Activated CD8-positive, alpha-beta memory T cell treated with anti-CD3 and anti-CD28 coated beads, Interleukin-2, amount 50 U/mL, for 1 hour (primary cell): ENCODE measurements around the gene PHYH.
"Not testable (repeated sequence)": the region's sequence is repeated elsewhere in the genome, so short reads cannot be mapped to it uniquely, and the experiment has no call there.

Experiments
- DNase-seq: peaks from one replicate; pipeline ENCODE4 v3.0.0-alpha.2; 2020; ENCODE audit errors: extremely low read depth

The PHYH gene

DNA sequence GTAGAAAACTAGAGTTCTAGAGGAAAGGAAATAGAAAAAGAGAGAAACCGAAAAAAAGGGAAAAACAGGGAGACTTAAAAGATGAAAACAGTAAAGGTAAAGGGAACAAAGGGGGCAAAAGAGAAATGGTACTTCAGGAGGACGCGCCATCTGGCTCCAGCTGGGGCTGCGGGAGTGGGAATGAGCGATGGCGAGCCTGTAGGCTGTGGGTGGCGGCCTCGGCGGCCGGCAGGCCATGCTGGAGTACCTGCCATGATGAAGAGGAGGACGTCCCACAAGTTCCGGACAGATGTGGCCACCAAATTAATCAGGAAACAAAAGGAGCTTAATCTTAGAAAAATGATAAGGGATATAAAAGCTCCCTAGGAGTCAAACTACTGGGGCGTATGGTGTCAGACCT, 21.7 kb upstream of the PHYH start:
- DNase-seq = no peak

DNA sequence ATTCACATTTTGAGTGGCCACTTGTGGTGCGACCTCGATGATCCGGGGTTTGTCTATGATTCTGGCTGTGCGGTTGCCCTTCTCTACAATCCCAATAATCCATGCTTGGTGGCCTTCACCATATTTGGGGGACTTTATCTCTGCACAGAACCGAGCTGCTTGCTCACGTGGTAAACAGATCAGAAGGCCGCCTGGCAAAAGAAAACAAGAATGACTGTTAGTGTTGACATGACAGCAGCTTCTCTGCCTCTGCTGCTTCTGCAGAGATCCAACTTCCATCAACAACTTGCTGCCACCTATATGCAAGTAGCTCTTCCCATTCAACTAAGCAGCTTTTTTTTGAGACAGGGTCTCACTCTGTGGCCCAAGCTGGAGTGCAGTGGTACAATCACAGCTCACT, 19.3 kb upstream of the PHYH start:
- DNase-seq = no peak

DNA sequence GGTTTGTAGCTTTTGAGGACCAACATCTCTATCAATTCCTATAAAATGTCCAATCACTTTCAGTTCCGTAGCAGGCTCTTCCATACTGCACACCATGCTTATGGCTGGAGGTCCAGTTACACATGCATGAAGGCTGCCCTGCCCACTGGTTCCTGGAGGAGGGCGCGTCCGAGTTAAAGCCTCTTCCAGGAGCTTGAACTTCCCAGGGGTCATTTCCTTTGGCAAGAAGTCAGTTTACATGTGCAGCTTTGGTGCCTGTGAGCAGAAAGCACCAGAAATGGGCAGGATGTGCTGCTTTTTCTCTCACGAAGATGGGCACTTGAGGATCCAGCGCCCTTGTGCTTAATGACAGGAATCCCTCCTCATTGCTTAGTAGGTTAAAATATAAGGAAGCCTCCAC, 17.6 kb upstream of the PHYH start:
- DNase-seq = no peak

DNA sequence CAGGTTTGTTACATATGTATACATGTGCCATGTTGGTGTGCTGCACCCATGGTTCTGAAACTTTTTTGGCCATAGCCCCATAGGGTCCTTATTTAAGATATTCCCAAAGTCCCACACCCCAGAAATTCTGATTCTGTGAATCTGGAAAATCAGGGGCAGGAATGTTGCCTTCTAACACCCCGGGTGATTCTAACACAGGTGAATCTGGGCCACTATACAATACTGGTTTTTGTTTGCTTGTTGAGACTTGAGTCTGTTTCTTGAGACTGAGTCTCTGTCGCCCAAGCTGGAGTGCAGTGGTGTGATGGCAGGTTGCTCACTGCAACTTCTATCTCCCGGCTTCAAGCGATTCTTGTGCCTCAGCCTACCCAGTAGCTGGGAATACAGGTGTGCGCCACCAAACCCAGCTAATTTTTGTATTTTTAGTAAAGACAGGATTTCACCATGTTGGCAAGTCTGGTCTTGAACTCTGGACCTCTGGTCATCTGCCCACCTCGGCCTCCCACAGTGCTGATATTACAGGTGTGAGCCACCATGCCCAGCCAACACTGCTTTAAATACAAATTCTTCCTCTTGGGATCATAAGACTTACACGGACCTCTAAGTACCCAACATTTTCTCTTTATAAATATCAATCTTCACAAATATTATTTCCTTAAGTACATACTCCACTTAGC, 16.9 kb upstream of the PHYH start:
- no peak for DNase-seq

DNA sequence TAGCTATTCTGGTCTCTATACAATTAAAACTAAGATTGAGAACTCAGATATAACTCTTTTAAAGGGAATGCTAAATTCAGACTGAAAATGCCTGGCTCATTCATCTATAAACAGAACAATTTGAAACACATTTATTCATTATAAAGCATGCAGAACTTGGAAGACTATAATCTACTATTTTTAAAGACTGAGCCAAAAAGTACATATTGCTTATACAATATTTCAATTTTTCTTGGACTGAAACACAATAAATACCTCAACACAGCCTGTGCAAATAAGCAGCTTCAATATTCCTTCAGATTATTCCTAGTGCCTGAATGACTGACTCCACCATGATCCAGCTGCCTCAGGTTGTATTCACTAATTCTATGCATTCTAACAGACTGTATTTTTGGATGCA, 15.5 kb upstream of the PHYH start:
- DNase-seq = no peak

DNA sequence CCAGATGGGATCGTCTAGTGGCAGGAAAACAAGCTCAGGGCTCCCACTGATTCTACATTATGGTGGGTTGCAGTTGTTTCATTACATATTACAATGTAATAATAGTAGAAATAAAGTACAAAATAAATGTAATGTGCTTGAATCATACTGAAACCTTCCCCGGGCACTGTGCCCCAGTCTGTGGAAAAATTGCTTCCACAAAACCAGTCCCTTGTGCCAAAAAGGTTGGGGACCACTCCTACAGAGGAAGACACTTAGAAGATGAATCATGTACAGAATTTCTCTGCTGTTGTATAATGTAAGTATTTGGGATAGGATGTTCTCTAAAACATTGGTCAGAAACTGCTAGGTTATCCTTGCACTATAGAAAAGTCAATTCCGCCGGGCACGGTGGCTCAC, 11.3 kb upstream of the PHYH start:
- no peak for DNase-seq

DNA sequence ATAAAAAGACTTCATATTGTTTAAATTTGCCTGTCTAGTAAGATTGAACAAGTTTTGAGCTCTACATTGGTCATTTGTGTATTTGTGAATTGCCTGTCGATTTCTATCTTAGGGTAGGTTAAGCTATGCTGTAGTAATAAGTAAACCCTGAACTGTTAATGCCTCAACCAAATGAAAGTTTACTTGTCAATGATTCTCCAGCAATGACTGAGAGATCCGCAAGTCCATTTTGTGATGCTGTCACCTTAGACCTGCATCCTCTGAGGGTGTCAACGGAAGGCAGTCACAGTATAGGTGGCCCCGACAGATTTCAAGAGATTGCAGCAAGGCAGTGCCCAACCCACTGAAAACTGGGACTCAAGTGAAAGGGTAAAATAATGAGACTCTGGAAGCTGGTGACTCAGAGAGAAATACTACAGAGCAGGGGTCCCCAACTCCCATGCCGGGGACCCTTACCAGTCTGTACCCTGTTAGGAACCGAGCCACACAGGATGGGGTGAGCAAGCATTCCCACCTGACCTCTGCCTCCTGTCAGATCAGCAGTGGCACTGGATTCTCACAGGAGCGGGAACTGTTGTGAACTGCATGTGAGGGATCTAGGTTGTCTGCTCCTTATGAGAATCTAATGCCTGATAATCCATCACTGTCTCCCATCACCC, 10.8 kb upstream of the PHYH start:
- DNase-seq = no peak

DNA sequence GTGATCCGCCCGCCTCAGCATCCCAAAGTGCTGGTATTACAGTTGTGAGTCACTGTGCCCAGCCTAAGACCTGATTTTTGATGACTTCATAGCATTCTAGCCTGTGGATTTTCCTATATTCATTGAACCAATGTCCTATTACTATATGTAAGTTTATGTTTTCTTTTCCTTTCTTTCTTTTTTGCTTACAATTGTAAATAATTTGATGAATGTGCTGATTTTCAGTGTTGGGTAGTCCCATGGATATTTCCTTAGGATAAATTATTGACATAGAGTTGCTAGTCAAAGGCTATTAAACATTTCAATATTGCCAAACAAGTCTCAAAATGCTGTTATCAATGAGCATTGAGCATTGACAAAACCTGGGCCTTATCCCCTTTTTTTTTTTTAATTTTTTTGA, 9.9 kb upstream of the PHYH start:
- no peak for DNase-seq

DNA sequence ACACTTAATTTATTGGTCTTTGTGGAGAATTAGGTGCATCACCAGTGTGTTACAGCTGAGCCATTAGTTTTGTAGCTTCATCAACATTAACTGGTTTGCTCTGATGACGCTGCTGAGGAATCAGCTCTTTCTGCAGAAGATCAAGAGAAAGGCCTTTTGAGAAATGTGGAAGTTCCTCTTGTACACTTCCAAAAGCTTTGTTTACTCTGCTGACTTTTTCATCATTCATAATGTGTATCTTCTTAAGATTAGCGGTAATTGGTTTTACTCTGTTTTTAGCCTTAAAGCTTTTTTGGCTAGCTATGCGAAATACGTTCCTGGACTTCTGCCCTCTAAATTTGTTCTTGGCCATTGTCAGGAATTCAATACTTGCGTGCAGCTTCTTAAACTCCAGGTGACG, 8.2 kb upstream of the PHYH start:
- no peak for DNase-seq

DNA sequence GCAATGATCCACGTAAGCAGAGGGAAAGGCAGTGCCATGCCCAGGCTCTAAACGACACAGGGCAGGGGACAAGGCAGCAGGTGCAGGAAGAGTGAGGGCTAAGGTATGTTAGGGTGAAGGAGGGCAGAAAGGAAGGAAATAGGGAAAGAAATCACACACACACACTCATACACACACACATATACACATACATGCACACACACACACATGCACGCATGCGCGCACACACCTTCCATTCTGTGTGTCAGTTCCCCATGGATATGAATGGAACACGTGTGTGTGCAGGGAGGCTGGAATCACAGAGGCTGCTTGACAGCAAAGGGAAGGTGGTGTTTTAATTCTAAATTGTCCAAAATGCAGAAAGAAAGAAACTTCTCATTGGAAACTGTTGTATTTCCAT, 6.2 kb upstream of the PHYH start:
- no peak for DNase-seq

DNA sequence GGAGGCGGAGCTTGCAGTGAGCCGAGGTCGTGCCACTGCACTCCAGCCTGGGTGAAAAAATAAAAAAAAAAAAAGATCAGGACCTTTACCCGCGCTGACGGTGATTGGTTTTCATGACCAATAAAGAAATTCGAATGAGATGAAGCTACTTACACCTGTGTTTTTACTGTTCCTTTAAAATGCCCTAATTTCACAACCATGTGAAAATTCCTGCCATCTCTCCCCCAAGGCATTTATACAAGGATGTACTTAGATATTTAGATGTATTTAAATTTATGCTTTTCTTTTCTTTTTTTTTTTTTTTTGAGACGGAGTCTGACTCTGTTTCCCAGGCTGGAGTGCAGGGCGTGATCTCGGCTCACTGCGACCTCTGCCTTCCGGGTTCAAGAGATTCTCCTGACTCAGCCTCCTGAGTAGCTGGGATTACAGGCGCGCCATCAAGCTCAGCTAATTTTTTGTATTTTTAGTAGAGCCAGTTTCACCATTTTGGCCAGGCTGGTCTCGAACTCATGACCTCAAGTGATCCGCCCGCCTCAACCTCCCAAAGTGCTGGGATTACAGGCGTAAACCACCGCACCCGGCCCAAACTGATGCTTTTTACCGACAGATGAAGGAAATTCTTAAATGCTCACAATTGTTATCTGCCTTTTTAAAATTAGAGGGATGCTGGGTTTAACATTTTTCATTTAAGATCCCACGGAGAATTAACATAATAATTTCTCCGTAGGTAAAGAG, 3.1 kb upstream of the PHYH start:
- DNase-seq = no peak

DNA sequence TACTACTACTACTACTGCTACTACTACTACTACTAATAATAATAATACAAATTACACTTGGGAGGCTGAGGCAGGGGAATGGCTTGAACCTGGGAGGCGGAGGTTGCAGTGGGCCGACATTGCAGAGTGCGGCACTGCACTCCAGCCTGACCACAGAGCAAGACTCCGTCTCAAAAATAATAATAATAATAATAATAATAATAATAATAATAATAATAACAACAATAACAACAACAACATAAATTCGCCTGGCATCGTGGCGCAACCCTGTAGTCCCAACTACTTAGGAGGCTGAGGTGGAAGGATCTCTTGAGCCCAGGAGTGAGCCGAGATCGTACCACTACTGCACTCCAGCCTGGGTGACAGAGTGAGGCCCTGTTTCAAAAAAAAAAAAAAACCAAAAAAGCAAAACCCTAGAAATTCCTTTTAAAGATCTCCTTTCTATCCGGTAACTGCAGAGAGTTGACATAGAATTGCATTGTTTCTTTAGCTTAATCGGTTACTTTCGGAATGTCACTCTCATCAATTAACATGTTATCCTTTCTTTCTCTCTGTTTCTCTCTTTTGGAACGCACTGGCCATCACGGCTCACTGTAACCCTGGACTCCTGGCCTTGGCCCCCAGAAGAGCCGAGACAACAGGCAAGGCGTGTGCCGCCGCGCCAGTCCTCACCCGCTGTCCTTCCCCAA, 972 bp downstream of the PHYH start:
- no peak for DNase-seq

DNA sequence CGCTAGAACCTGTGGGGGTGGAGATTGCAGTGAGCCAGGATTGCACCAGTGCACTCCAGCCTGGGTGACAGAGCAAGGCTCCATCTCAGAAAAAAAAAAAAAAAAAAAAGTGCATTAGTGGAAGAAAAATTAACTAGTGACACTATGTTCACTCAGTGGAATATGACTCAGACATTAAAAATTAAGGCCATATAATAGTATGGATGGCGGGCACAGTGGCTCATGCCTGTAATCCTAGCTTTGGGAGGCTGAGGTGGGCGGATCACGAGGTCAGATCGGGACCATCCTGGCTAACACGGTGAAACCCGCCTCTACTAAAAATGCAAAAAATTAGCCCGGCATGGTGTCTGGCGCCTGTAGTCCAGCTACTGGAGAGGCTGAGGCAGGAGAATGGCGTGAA, 3.4 kb downstream of the PHYH start:
- no peak for DNase-seq

DNA sequence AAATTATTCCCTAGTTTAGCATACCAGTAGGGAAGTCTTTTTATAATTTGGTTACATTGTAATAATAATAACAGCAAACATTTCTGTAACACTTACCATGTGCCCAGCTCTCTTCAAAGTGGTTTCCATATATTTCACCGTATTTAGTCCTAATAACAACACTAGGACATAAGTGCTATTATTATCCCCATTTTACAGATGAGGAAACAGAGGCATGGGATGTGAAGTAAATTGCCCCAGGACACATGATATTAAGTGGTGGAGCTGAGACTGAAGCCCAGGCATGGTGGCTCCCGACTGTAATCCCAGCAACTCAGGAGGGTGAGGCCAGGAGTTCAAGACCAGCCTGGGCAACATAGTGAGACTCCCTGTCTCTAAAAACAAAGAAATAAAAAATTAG, 5.1 kb downstream of the PHYH start:
- DNase-seq = no peak

DNA sequence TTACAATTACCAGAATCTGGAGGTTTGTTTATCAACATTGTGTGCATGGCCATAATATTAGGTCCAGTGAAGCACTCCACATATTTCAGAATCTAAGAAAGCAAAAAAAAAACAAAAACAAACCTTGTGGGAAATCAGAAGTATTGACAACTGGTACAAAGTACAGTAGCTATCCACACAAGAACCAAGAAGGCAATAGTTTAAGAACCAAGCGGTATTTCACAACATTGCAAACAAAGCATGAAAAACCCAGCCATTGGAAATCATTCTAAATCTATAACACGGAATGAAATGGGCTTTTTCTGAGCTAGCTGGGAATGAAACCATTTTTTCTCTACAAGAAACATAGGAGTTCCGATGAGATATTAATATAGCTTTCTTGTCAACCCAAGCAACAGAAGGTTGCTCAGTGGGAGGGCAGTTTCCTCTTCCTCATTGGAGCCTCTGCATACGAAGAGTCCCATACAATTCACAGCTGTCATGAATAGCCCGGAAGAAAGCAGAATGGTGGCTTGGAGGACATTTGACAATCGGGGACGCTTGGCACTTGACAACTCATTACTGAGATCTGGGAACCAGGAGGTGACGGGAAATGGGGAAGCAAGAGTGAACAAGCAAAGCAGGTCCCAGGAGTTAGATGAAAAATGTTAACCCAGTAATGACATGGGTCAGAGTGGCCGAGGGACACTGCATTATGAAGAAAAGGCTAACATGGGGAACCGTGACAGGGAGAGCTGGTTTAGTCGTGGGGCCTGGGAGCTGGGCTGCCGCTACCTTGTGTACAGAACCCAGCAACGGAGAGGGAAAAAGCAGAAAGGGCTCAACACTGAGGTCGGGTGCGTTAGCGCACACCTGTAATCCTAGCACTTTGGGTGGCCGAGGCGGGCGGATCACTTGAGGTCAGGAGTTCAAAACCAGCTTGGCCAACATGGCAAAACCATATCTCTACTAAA, 7.8 kb downstream of the PHYH start:
- DNase-seq = no peak

DNA sequence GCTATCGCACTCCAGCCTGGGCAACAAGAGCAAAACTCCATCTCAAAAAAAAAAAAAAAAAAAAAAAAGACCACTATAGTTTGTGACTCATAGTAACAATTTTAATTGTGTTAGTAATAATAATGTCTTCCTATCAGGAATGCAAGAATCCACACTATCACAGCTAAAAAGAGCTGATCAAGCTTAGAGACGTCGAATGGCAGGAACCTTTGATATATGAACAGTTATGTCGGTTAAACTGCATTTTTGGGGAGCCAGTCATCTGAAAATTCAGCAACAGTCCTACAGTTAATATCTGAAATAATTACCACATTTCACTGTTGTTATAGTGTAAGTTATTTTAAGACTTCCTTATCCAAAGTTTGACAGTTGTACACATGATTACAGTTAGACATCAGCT, 8.8 kb downstream of the PHYH start:
- no peak for DNase-seq

DNA sequence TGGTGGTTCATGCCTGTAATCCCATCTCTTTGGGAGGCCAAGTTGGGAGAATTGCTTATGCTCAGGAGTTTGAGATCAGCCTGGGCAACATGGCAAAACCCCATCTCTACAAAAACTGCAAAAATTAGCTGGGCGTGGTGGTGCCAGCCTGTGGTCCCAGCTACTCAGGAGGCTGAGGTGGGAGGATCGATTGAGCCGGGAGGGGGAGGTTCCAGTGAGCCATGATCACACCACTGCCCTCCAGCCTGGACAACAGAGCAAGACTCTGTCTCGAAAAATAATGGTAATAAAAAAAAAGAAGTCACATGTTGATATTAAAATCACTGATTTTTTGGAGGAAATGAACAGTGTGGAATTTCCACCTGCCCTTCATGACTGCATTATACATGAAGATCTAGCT, 15.8 kb downstream of the PHYH start:
- DNase-seq = no peak

DNA sequence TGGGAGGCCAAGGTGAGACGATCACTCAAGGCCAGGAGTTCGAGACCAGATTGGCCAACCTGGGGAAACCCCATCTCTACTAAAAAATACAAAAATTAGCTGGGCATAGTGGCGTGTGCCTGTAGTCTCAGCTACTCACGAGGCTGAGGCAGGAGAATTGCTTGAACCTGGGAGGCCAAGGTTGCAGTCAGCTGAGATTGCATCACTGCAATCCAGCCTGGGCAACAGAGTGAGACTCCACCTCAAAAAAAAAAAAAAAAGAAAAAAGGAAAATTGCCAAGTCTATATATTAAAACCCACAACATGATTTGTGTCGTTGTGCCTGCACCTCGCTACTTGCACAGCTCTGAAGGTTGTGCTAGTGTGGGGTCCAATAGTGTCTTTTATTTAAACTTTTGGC, 17.5 kb downstream of the PHYH start:
- not testable (repeated sequence) for DNase-seq

DNA sequence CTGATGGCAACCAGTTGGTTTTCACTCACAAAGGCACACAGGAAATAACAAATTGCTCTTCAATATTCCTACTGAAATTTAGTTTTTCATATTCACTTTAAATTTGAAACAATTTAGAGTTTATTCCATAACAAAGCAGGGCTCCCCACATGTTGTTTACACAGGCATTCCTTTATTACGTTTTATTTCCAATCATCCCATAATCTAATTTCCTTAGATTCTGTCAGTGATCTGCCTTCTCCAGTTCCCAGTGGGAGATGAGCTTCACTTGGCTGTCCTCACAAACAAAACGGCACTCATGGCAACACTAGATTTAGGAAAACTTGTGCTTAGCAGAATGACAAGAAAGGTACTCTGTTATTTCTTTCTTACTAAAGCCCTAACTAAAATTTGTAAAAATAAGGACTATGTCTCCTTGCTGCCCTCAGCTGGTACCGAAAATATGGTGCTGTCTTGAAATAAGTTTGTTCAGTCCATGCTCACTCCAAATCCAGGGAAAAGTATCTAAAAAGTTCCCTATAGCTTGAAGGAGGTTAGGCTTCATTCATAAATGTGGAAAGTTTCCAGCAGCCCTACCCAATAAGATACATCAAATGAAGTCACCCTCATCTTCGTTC, 23.0 kb downstream of the PHYH start:
- DNase-seq = no peak

DNA sequence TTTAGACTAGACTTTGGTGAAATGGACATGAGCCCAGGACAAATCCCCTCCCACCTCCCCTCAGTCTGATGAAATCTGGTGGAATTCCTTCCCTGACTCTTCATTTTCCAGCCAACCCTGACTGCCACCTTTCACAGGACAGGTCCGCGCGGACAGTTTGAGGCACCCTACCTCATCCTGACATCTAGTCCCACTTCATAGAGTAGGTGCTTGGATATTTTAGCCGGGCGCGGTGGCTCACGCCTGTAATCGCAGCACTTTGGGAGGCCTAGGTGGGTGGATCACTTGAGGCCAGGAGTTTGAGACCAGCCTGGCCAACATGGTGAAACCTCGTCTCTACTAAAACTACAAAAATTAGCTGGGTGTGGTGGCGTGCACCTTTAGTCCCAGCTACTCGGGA, 23.7 kb downstream of the PHYH start:
- DNase-seq = not testable (repeated sequence)

DNA sequence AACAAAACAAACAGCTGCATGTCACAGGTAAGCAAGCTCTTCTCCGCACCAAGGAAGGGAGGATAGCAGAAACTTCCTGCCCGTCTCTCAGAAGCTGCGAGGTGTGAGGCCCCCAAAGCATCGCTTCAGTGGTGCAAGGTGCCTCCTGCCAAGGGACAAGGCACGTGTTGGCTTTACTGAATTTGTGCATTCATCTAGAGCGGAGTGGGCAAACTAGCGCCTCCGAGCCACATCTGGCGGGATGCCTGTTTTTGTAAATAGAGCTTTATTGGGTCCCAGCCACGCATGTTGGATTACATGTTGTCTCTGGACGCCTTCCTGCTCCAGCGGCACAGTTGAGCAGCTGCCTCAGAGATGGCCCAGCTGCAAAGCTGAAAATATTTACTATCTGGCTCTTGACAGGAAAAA, 27.7 kb downstream of the PHYH start:
- no peak for DNase-seq
